GM13976 (cell line): ENCODE measurements around the gene ENKD1.

Source experiments
- DNase-seq: peaks from one replicate; pipeline ENCODE4 v3.0.0; 2012; ENCODE audit warnings: low spot score
- in situ Hi-C: fragments of 300-500 bp; cut with MboI; formaldehyde crosslinking; loops from one replicate; pipeline ENCODE4 v1.12.0; 2022; ENCODE audit warnings: low sequenced_read_pairs, mixed read lengths, inconsistent platforms; ENCODE audit not compliant: unreplicated experiment
- TF ChIP-seq, protein P1 (sequence below): IDR thresholded peaks from 2 replicates; pipeline ENCODE4 v1.5.1; 2012; ENCODE audit warnings: borderline replicate concordance, mild to moderate bottlenecking; ENCODE audit not compliant: insufficient read depth; ENCODE audit errors: extremely low read depth, missing control alignments, control extremely low read depth

ENKD1 gene

DNA sequence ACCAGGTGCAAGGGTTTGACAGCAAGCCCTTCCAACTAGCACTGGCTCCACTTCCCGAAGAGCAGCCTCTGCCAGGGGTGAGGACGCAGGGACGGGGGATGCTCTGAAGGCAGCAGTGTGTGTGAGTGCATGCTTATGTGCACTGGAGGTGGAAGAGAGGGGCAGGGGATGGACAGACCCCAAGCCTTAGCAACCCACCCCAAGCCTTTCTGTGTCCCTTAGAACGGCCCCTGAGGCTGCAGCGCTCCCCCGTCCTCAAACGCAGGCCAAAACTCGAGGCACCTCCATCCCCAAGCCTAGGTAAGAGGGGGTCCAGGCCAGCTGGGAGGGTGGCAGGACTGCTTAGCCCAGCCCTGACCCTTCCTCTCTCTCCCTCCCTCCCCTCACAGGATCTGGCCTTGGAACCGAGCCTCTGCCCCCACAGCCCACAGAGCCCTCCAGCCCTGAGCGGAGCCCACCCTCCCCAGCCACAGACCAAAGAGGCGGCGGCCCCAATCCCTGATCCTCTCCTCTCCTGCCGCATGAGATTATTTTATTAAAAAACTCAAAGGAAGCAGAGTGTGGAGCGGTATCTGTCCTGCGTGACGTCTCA, 9.4 kb downstream of the ENKD1 start:
- no peak for DNase-seq
- TF ChIP-seq, protein P1, sequence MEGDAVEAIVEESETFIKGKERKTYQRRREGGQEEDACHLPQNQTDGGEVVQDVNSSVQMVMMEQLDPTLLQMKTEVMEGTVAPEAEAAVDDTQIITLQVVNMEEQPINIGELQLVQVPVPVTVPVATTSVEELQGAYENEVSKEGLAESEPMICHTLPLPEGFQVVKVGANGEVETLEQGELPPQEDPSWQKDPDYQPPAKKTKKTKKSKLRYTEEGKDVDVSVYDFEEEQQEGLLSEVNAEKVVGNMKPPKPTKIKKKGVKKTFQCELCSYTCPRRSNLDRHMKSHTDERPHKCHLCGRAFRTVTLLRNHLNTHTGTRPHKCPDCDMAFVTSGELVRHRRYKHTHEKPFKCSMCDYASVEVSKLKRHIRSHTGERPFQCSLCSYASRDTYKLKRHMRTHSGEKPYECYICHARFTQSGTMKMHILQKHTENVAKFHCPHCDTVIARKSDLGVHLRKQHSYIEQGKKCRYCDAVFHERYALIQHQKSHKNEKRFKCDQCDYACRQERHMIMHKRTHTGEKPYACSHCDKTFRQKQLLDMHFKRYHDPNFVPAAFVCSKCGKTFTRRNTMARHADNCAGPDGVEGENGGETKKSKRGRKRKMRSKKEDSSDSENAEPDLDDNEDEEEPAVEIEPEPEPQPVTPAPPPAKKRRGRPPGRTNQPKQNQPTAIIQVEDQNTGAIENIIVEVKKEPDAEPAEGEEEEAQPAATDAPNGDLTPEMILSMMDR, result no peak
- in situ Hi-C loops, result no loop called here

DNA sequence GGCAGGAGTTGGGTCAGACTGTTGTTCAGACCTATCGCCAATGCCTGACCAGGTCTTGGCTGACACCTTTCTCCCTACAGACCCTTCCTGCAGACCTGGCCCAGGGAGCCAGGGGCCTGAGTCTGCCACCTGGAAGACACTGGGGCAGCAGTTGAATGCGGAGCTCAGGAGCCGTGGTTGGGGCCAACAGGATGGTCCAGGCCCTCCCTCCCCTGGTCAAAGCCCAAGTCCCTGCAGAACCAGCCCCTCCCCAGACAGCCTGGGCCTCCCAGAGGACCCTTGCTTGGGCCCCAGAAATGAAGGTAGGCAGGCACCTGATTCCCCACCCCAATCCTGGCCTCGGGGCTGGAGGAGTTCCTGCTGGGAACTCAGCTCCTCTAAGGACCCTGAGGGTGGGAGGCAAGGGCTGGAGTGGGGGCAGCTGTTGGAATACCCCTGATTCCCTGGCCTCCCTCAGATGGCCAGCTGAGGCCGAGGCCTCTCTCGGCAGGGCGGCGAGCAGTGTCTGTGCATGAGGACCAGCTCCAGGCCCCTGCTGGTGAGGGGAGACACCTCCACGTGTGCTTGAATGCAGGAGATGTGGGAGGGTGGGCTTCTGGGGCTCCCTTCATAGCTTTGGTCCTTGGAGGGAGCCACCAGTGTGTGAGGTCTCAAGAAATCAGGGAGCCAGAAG, 10.1 kb downstream of the ENKD1 start:
- in situ Hi-C loops, result no loop called here
- TF ChIP-seq, protein P1, result no peak
- no peak for DNase-seq

DNA sequence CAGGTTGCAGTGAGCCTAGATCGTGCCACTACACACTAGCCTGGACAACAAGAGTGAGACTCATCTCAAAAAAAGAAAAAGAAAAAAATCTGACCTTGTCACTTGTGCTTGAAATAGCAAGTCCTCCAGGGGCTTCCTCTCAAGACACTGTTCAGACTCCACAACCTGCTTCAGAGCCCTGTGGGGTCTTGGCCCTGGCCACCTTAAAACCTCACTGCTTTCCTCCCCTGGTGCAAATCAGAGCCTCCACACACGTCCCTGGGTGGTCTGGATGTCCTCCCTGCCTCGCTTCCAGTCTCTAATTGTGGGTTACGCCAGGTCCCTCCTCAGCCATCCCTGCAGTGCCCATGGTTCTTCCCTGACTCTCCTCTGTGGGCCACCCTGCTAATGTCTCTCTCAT, 11.2 kb downstream of the ENKD1 start:
- in situ Hi-C loops, result no loop called here
- no peak for DNase-seq
- TF ChIP-seq, protein P1, result no peak

DNA sequence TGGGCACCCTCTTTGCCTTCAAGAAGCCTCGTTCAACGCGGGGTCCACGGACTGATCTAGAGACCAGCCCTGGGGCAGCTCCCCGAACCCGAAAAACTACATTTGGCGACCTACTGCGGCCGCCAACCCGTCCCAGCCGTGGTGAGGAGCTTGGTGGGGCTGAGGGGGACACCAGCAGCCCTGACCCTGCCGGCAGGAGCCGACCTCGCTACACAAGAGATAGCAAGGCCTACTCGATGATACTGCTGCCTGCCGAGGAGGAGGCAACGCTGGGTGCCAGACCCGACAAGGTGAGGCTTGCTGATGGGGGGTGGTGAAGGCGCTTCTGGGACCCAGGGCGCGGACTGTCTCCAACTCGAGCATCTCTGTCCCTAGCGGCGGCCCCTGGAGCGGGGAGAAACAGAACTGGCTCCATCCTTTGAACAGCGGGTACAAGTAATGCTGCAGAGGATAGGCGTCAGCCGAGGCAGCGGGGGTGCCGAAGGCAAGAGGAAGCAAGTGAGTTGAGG, 12.1 kb downstream of the ENKD1 start:
- TF ChIP-seq, protein P1, result no peak
- no peak for DNase-seq
- in situ Hi-C loops, result no loop called here

DNA sequence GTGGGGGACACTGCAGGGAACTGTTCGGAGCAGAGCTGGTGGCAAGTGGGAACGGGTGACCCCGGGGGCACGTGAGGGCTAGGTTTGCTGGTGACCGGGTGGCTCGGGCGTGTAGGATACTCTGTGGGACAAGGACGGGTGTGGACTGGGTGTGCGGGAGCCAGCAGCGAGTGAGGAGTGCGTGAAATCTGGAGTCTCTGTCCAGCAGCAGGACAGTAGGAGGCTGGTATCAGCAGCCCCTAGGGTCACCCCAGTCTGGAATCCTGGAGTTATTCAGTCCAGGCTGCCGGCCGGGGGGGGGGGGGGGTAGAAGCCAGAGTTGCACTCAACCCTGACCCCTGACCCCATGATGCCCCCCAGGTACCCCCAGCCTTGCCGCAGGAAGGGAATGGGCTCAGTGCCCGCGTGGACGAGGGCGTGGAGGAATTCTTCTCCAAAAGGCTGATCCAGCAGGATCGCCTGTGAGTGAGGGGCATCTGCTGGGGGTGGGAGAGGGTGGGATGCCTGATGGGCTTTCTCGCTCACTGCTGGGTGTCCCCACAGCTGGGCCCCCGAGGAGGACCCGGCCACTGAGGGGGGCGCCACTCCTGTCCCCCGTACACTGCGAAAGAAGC, 12.7 kb downstream of the ENKD1 start:
- no peak for DNase-seq
- in situ Hi-C loops, result no loop called here
- TF ChIP-seq, protein P1, result no peak

DNA sequence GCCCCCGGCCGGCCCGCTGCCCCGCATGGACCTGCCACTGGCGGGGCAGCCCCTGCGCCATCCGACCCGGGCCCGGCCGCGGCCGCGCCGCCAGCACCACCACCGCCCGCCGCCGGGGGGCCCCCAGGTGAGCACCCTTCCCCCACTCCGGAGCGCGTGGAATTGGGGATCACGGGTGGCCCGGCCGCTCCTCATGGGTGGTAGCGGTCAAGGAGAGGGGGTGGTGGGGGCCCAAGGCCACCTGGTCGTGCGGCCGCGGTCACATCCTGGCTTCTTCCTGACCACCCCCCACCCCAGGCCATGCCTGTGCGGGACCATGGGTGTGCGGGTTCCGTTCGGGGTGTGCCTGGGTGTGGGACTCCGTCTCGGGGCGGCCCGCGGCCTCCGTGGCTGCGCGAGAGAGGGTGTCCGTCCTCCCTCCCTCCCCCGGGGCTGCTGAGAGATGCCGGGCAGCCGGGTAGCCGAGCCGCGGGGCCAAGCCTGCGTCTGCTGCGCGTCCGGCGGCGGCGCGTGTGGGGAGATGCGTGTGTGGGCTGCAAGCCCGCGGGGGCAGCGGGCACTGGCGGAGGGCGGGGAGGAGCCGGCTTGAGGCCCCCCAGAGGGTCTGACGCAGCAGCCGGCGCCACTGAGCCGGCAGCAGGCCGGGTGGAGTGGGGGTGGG, 13.3 kb downstream of the ENKD1 start:
- in situ Hi-C loops, result no loop called here
- DNase-seq, result no peak
- TF ChIP-seq, protein P1, result no peak
